AG09319 (cell line): ENCODE data around the gene RNF144B.

Experiments
- DNase-seq: peaks from one replicate; pipeline ENCODE4 v3.0.0-alpha.2; 2010; ENCODE audit warnings: low read depth; ENCODE audit errors: extremely low read depth
- CTCF ChIP-seq: IDR thresholded peaks from 2 replicates; pipeline ENCODE4 v1.5.1; 2011; ENCODE audit warnings: low read depth, mild to moderate bottlenecking, inconsistent platforms, low read length, moderate library complexity

The RNF144B gene

GRCh38 chr6:18387061-18387721 lies at the start of gene RNF144B:
RNF144B (plus strand) TSS chr6:18387350; CDS start chr6:18399535, 12,185 bp downstream.
- TF ChIP-seq CTCF = no peak
- no peak for DNase-seq

- no peak for DNase-seq
Measured at GRCh38 chr6:18339599-18339998, 47.6 kb upstream of the RNF144B start.

GRCh38 chr6:18340781-18341551 lies 46.2 kb upstream of the RNF144B start:
- no peak for TF ChIP-seq CTCF
- no peak for DNase-seq

More at GRCh38 chr6:18339599-18339998, 47.6 kb upstream of the RNF144B start:
- TF ChIP-seq CTCF = no peak

- DNase-seq = no peak
Measured at GRCh38 chr6:18342223-18342622, 44.9 kb upstream of the RNF144B start.

GRCh38 chr6:18343741-18344140 lies 43.4 kb upstream of the RNF144B start:
- no peak for TF ChIP-seq CTCF
- no peak for DNase-seq

More at GRCh38 chr6:18342223-18342622, 44.9 kb upstream of the RNF144B start:
- no peak for TF ChIP-seq CTCF

GRCh38 chr6:18347021-18347577 lies 40.1 kb upstream of the RNF144B start:
- no peak for TF ChIP-seq CTCF
- no peak for DNase-seq

- no peak for DNase-seq
- no peak for TF ChIP-seq CTCF
Measured at GRCh38 chr6:18347866-18348265, 39.3 kb upstream of the RNF144B start.
